ENCODE results near the gene CBX6. TPM values are rescaled to one million over a fixed set of nuclear protein-coding genes. Genes with fewer than 3 reads are reported as not detected.

CBX6 gene
- total and polyA plus RNA-seq, 2 of the 8 experiments (the other 6 are each of a cell fraction or from before 2014, with no cell fraction given) = 10.6 to 27.5 TPM

GRCh38 chr22:38823076-38823475, 48.9 kb downstream of the CBX6 start (continued):
- TF ChIP-seq SIRT6 (IDR thresholded peaks at IDR 0.05; ENCODE audit: low read length) = no peak
- no peak for TF ChIP-seq JUN (IDR thresholded peaks at IDR 0.05; ENCODE audit: low read depth, low read length)
- no peak for TF ChIP-seq SP2 (IDR thresholded peaks at IDR 0.05; ENCODE audit: low read length)
- TF ChIP-seq, protein P1, sequence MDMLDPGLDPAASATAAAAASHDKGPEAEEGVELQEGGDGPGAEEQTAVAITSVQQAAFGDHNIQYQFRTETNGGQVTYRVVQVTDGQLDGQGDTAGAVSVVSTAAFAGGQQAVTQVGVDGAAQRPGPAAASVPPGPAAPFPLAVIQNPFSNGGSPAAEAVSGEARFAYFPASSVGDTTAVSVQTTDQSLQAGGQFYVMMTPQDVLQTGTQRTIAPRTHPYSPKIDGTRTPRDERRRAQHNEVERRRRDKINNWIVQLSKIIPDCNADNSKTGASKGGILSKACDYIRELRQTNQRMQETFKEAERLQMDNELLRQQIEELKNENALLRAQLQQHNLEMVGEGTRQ (IDR thresholded peaks at IDR 0.05; ENCODE audit: low read length) = no peak
